SK-N-SH treated with all-trans-retinoic acid at 6 μM for 48 hours (cell line): ENCODE measurements around the gene SETD1A.

Experiments used
- OSR1 ChIP-seq: fragments of 250-450 bp; sonication (Bioruptor Pico); IDR thresholded peaks from 2 replicates; pipeline ENCODE4 v1.8.0; 2022; ENCODE audit warnings: moderate library complexity, mild to moderate bottlenecking, inconsistent platforms
- PPARA ChIP-seq: fragments of 250-450 bp; sonication (Bioruptor Pico); IDR thresholded peaks from 2 replicates; pipeline ENCODE4 v1.5.0; 2020; ENCODE audit warnings: mild to moderate bottlenecking, borderline replicate concordance
- TF ChIP-seq, protein P1 (sequence below): fragments of 250-450 bp; sonication (Bioruptor Pico); IDR thresholded peaks from 2 replicates; pipeline ENCODE4 v1.5.0; 2020; ENCODE audit warnings: mild to moderate bottlenecking, moderate library complexity
- TF ChIP-seq, protein P2 (sequence below): fragments of 250-450 bp; sonication (Bioruptor Pico); IDR thresholded peaks from 2 replicates; pipeline ENCODE4 v1.5.1; 2020; ENCODE audit warnings: low read depth, mild to moderate bottlenecking, moderate library complexity

DNA sequence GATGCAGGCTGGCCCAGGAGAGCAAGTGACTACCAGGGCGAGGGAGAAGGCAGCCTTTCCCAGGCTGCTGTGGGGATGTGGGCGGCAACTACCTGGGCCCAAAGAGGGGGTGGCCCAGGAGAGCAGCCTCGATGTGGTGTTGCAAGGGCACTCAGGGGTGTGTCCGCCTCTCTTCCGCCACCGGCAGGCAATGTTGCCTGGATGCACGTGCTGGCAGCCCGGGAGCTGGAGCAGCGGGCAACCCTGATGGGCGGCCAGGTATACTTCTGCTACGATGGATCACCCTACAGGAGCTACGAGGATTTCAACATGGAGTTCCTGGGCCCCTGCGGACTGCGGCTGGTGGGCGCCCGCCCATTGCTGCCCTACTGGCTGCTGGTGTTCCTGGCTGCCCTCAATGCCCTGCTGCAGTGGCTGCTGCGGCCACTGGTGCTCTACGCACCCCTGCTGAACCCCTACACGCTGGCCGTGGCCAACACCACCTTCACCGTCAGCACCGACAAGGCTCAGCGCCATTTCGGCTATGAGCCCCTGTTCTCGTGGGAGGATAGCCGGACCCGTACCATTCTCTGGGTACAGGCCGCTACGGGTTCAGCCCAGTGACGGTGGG, 30.1 kb downstream of the SETD1A start:
- TF ChIP-seq, protein P1, sequence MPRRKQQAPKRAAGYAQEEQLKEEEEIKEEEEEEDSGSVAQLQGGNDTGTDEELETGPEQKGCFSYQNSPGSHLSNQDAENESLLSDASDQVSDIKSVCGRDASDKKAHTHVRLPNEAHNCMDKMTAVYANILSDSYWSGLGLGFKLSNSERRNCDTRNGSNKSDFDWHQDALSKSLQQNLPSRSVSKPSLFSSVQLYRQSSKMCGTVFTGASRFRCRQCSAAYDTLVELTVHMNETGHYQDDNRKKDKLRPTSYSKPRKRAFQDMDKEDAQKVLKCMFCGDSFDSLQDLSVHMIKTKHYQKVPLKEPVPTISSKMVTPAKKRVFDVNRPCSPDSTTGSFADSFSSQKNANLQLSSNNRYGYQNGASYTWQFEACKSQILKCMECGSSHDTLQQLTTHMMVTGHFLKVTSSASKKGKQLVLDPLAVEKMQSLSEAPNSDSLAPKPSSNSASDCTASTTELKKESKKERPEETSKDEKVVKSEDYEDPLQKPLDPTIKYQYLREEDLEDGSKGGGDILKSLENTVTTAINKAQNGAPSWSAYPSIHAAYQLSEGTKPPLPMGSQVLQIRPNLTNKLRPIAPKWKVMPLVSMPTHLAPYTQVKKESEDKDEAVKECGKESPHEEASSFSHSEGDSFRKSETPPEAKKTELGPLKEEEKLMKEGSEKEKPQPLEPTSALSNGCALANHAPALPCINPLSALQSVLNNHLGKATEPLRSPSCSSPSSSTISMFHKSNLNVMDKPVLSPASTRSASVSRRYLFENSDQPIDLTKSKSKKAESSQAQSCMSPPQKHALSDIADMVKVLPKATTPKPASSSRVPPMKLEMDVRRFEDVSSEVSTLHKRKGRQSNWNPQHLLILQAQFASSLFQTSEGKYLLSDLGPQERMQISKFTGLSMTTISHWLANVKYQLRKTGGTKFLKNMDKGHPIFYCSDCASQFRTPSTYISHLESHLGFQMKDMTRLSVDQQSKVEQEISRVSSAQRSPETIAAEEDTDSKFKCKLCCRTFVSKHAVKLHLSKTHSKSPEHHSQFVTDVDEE (CRISPR knock-in tag): no peak
- no peak for TF ChIP-seq OSR1 (CRISPR knock-in tag)
- TF ChIP-seq, protein P2, sequence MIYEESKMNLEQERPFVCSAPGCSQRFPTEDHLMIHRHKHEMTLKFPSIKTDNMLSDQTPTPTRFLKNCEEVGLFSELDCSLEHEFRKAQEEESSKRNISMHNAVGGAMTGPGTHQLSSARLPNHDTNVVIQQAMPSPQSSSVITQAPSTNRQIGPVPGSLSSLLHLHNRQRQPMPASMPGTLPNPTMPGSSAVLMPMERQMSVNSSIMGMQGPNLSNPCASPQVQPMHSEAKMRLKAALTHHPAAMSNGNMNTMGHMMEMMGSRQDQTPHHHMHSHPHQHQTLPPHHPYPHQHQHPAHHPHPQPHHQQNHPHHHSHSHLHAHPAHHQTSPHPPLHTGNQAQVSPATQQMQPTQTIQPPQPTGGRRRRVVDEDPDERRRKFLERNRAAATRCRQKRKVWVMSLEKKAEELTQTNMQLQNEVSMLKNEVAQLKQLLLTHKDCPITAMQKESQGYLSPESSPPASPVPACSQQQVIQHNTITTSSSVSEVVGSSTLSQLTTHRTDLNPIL (CRISPR knock-in tag): no peak
- TF ChIP-seq PPARA (CRISPR knock-in tag): no peak
